Measurements from ENCODE around the gene KDM4C.

- TF ChIP-seq CTCF (IDR thresholded peaks at IDR 0.05; ENCODE audit: insufficient read depth, low read length, poor library complexity, severe bottlenecking) (no peak), EZH2phosphoT487 (conservative IDR thresholded peaks at IDR 0.05; ENCODE audit: low read length) (no peak)
Measured at GRCh38 chr9:7178729-7179128, 421.0 kb downstream of the KDM4C start.

Data from SU-DHL-6 (cell line).